ENCODE measurements around the gene NEIL1.
"Not testable (repeated sequence)": the region's sequence is repeated elsewhere in the genome, so short reads cannot be mapped to it uniquely, and the experiment has no call there.

Gene NEIL1, protein sequence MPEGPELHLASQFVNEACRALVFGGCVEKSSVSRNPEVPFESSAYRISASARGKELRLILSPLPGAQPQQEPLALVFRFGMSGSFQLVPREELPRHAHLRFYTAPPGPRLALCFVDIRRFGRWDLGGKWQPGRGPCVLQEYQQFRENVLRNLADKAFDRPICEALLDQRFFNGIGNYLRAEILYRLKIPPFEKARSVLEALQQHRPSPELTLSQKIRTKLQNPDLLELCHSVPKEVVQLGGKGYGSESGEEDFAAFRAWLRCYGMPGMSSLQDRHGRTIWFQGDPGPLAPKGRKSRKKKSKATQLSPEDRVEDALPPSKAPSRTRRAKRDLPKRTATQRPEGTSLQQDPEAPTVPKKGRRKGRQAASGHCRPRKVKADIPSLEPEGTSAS
- total RNA-seq = 1.6 to 25.3 (median 8.5) reads per million in 3 experiments

DNA sequence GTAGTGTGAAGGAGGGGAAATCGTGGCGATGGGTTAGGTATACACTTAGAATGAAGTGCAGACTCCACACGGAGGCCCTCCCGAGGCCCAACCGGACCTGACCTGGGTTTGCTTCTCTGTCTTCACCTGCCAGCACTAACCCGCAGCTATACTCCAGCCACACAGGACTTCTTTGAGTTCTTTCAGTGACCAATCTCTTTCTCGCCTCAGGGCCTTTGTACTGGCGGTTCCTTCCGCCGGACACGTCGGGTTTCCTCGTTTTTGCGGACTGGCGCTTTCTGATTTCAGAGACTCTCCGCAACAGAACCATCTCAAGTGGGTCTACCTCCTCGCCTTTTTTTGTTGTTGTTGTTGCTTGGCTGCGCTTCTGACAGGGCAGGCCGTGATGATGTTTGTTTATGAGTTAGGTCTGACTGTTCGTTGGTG lies at the start of gene NEIL1:
NEIL1 (plus strand) TSS at position 244 of the 426 bp plus-strand sequence. CDS start 1,867 bp downstream, outside the sequence.
- DNase-seq = no peak

DNA sequence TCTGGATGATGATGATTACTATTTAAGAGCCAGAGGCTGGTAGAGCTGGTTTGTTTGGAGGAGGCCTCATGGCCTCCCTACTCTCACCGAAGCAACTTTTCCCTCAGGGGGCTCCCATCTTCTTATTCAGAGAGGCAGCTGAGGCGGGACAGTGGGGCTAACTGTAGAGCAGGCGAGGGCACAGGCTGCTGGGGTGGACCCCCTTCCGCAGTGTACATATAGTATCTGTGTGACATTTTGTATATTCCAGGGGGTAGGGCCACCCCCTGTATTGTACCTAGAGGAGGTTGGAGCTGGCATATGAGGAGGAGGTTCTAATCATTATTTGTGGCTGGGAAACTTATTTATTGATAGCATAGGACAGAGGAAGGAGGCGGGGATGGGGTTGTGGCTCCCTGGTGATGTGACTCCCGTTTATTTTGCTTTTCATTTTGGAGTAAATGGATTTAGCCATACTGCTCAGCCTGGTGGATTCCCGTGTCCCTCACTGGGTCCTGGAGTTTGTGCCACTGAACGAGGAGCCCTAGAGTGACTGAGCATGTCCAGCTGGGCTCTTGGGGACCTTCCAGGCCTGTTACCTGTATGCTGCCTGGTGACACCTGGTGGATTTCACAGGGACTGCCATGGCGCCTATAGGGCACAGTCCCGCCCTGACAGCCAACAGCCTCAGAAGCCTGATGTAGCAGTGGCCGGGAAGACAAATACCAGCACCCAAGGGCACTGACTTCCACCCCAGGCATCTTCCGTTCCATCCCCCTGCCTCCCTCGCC lies 48.1 kb upstream of the NEIL1 start:
- DNase-seq = peak; percentile 9

DNA sequence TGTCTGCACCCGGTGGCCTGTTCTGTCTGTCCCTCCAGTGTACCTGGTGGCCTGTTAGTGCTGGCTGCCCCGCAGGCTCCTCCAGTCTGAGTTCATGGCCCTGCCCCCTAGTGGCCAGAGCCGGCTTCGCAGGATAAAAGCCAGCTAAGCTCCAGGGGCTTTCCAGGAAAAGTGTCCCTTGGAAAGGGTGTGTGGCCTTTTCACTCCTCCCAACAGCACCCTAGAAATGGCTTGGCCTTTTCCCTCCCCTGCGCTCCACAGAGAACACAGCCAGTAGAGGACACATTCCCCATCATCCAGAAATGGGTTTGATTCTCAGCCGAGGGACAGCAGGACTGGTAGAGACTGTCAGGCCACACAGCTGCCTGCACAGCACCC lies 47.5 kb upstream of the NEIL1 start:
- DNase-seq = peak; percentile 43

DNA sequence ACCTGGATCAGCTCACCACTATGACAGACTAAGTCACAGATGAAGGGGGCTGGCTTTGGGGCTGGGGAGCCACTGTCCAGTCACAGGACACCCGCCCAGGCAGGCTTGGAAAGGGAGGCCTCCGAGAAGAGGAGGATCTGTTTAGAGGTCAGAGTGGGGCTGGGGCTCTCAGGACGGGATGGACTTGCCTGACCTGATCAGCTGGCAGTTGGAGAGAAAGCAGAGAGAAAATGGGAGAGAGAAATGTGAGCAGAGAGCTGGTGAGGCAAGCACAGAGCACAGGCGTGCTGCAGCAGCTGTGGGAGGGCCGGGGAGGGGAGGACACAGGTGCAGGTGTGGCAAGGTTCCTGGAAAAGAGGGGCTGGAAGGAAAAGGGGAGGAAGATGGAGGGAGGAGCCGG lies 46.8 kb upstream of the NEIL1 start:
- not testable (repeated sequence) for DNase-seq

DNA sequence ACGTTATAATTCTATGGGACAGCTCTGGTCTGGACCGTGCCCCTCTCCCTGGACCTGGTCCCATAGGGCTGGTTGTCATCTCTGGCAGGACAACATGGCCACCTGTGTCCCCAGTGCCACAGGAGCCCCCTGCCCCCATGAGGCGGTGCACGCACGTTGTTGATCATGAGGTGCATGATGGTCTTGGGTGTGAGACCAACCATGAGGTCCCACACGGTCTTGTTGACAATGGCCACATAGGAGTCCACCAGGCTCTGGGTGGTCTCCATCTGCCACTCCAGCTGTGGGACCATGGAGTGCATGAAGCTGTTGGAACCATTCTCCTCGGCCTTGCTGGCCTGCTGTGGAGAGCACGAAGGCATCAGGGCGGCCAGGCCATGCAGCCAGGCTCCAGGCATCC lies 44.5 kb upstream of the NEIL1 start:
- no peak for DNase-seq

DNA sequence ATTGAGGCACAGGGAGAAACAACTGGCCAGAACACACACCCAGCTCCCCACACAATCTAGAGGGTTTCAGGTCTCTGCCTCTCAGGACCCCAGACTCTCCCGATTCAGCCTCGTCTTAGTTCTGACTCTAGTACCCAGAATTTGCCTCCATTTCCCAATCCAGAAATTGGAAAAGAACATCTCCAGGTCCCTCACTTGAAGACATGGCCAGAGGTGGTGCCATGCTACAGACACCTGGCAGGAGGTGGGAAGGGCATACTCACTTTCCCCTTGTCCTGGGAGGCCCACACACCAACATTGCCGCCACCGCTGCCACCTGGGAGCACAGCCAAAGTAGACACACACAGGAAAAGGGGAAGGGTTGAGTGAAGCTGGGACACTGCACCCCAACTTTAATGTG lies 44.1 kb upstream of the NEIL1 start:
- DNase-seq = not testable (repeated sequence)

DNA sequence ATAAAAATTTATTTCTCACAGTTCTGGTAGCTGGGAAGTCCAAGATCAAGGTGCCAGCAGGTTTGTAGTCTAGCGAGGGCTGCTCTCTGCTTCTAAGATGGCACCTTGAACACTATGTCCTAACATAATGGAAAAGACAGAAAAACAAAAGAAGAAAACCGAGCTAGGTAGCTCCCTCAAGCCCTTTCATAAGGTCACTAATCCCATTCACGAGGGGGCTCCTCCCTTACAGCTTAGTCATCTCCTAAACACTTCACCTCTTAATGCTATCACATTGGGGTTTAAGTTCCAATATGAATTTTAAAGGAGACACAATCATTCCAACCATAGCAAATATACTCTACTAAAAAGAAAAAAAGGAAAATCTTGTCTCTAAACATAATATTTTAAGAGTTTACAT lies 40.7 kb upstream of the NEIL1 start:
- DNase-seq = no peak

DNA sequence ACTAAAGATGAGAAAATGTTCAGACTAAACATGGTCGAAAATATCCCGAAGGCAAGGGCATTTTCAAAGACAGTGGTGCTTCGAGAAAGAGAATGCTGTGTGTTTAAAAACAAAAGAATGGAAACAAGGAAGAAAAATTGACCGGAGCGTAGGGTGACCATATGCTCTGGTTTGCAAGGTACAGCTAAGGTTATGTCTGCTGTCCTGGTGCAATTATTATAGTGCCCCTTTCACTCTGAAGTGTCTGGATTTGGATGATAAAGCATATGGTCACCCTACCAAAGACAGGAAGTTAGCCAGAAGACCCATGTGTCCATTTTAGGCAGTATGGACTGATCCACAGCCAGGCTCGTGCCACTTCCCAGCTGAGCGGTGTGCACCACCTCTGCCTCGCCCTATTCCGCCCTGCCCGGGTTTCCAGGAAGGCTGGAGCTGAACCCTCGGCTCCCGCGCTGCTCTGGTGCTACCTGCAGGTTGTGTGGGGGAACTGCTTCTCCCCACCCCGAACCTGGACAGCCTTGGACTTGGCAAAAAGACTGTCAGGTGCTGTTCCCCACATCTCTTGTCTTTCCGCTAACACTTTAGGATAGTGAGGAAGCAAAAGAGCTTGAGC lies 39.0 kb upstream of the NEIL1 start:
- no peak for DNase-seq

DNA sequence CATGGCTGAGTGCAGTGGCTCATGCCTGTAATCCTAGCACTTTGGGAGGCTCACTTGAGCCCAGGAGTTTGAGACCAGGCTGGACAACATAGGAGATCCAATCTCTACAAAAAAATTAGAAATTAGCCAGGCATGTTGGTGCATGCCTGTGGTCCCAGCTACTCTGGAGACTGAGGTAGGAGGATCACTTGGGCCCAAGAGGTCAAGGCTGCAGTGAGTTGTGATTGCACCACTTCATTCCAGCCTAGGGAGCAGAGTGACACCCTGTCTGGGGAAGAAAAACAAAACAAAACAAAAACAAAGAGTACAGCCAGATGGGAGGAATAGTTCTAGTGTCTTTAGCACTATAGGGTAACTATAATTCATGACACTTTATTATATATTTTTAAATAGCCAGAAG lies 37.1 kb upstream of the NEIL1 start:
- no peak for DNase-seq

DNA sequence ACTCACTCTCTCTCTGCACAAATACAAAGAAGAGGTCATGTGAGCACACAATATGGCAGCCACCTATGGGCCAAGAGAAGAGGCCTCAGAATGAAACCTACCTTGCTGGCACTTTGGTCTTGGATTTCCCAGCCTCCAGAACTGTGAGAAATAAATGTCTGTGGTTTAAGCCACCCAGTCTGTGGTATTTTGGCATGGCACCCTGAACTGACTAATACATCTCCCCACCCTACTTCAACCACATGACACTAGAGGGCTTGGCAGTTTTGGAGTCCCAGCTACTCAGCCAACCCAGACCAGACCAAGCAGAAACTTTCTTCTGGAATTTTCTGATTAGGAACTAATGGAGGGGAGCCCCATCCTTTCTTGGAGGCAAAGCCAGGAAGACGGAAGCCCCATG lies 34.3 kb upstream of the NEIL1 start:
- DNase-seq = not testable (repeated sequence)

DNA sequence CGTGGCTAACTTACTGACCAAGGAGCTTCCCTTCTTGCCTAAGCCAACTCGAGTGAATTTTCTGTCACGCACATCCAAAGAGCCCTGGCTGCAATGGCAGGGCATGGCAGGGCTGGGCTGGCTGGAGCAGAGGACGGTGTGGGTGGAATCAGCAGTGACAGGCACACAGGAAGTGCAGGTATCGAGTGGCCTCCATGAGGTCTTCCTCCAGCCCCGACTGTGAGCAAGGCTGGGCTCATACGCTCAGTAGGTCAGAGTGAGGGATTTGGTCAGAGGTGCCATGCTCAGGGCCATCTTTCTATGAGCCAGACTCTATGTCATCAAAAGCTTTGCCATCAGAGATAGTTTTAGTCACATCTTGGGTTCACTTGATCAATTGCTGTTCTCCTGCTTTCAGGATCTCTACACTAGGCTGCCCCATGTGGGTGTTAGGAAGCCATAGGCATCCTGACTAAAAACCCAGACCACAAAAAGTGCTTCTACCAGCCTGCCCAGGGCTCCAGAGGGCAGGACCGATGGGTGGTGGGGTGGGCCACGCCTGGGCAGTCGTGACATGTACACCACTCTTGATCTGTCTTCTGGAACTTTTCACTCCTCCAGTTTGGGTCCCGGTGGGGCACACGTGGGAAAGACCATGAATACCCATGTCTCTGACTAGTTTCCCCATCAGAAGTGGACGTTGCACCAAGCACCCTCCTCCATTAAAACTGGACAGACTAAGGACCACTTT lies 33.6 kb upstream of the NEIL1 start:
- DNase-seq = no peak

DNA sequence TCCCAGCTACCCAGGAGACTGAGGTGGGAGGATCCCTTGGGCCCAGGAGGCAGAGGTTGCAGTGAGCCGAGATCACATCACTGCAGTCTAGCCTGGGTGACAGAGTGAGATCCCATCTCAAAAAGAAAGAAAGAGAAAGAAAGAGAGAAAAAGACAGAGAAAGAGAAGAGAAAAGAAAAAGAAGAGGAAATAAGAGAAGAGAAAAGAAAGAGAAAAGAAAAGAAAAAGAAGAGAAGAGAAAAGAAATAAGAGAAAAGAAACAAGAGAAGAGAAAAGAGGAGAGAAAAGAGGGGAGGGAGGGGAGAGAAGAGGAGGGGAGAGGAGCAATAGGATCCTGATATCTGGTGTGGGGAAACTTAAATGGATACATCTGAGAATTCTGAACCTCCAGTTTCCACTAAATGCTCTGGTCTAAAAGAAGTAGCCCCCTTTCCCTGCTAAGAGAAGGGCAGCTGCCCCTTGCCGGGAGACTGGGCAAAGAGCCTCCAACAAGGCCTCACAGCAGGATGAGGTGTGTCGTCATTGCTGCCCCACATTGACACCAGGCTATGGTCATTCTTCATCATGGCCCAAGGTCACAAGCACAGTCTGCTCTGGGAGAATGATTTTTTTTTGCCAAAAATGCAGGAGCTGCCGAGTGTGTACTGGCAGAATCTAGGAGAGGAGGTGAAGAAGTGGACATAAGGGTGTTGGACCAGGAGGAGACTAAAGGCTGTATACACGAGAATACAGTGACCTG lies 32.1 kb upstream of the NEIL1 start:
- no peak for DNase-seq

DNA sequence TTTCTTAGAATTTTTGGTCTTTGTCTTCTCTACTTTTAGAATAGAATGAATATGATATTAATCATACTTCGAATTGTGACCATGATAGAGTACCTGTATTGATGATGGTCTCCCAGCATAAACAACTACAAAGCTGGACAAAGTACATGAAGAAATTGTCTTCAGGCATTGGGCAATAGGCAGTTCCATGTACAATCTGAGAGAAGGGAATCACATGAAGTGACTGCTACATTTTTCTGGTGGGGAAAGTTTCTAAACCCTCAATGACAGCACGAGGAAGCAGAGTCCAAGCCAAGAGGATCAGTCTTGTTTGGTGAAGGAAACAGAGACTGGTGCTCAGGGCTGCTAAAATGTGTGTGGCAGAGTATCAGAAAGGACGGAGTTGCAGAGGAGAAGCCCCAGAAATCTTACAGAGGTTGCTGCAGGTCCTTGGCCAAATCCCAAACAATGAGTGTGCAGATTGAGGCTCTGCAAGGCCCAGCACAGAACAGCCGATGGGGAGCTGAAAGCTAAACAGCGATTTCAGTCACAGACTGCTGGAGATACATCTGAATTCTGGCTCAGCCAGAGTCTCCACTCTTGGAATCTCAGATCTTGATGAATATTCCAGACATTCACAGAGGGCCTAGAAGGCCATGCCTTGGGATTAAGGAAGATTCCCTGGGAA lies 27.5 kb upstream of the NEIL1 start:
- DNase-seq = not testable (repeated sequence)

DNA sequence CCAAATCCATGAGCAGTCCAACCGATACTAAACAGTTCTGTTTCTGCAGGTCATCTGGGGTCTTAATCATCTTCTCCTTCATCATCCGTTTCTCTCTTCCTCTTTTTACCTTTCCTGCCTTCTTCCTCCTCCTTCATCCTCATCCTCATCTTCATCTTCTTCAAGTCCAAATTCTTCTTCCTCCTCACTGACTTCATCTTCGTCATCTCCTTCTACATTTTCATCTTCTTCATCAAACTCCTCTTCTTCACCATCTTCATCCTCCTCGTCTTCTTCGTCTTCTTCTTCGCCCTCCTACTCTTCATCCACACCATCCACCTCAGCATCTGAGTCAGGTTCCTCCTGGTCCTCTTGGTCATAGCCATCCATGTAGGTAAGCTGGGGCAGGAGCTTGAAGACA lies 25.1 kb upstream of the NEIL1 start:
- DNase-seq = no peak

DNA sequence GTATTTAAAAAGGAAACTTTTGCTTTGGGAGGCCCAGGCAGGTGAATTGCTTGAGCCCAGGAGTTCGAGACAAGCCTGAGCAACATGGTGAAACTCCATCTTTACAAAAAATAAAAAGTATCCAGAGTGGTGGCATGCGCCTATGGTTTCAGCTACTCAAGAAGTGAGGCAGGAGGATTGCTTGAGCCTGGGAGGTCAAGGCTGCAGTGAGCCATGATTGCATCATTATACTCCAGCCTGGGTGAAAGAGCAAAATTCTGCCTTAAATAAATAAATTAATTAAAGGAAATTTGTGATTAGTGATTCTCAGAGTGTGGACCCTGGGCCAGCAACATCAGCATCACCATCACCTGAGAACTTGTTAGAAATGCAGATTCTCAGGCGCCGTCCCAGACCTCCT lies 20.9 kb upstream of the NEIL1 start:
- DNase-seq = no peak

DNA sequence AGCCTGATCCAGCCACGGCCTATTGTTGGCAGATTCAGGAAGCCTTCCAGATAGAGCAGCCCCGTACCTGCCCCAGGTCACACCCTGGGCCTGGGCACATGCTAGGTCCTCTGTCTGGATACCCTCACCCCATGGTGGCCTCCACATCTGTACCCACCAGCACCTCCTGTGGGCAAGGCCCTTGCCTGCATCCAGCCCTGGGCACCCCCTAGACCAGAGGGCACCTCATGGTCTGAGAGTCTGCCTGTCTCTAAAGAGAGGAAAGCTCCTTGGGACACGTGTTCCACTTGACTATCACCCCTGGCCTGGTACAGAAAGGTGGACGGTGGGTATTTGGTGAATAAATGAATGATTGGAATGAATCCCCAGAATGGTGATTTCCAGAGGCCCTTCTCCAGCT lies 19.8 kb upstream of the NEIL1 start:
- DNase-seq = no peak

DNA sequence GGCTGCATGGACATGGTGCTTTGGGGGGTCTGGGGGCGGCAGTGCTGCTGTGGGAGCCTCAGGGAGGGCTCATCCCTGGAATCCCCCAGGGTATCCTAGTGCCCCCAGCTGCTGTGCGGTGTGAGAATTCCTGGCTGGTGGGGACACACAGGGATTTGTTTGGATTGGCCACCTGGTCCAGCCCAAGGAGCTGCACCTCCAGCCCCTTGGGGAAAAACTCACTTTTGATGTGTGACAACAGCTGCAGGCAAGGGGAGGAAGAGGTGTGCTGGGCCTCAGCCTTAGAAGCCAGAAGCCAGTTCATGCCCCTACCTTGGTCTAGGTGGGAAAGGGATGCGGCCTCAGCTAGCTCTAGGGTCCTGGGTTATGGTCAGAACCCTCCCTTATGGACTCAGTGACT lies 19.3 kb upstream of the NEIL1 start:
- no peak for DNase-seq

DNA sequence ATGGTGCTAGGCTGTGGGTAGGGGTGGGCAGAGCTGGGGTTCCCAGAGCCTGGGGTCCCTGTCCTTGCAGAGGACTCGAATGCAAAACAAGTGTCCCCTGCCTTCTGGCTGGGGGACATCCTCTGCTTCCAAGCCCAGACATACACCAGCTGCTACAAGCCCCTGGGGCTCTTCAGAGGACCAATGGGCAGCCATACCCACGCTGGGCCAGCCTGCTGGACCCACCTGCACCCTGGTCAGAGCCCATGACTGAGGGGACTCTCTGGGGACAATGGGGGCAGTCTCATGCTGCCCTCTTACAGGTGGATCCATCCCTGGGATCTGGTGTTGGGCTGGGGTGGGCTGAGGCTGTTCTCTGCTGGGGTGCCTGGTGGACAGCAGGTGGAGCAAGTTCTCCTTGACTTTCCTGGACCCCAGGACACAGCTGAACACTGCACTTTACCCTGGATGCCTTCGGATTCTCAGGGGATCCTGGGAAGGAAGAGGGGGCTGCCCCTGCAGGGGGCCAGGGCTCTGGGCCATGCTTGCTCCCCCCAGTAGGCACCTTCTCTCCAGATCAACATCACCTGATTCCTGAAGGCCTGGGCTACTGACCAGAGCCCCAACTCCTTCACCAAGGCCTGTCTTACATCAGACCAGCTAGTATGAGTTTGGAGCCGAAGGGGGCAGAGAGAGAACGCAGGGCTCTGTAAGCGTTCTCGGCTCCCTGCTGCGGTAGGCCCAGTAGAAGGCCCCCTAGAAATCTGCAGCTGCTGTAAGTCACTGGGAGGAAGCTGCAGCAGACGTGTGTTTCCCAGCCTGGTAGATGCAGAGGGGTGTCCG lies 18.1 kb upstream of the NEIL1 start:
- DNase-seq = no peak

DNA sequence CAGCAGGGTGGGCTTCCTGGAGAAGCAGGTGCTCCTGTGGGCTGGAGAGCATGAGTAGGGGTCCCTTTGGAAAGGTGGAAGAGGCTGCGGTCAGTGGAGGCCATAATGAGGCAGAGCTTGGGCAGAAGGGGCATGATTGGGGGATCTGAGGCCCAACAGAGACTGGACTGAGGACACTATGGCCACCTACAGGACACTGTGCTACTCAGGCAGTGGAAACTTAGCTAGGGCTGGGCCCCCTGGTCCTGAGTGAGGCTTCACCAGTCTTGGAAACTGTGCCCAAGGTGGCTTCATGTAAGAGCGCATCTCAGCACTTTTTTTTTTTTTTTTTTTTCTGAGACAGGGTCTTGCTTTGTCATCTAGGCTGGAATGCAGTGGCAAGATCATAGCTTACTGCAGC lies 17.3 kb upstream of the NEIL1 start:
- DNase-seq = no peak

DNA sequence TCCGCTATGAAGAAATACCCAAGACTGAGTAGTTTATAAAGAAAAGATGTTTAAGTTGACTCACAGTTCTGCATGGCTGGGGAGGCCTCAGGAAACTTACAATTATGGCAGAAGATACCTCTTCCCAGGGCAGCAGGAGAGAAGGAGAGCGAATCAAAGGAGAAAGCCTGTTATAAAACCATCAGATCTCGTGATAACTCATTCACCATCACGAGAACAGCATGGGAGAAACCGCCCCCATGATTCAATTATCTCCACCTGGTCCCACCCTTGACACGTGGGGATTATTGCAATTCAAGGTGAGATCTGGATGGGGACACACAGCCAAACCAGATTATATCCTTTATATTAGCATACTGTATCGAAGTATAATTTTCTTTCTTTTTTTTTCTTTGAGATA lies 14.7 kb upstream of the NEIL1 start:
- not testable (repeated sequence) for DNase-seq
